Endothelial cell (in vitro differentiated cells): Measurements from ENCODE around the gene LRRC27. TPM values are rescaled to one million over a fixed set of nuclear protein-coding genes. Genes with fewer than 3 reads are reported as not detected.

Experiments
- DNase-seq: peaks from one replicate; pipeline ENCODE4 v3.0.0; 2021; ENCODE audit warnings: low spot score
- H3K27ac Mint-ChIP-seq: one replicate; pipeline ENCODE4 v1.8.0; 2021; ENCODE audit warnings: mixed read lengths, inconsistent platforms; ENCODE audit not compliant: unreplicated experiment
- H3K27me3 Mint-ChIP-seq: one replicate; pipeline ENCODE4 v1.8.0; 2021; ENCODE audit warnings: mild to moderate bottlenecking, moderate library complexity, mixed read lengths, inconsistent platforms; ENCODE audit not compliant: unreplicated experiment
- H3K36me3 Mint-ChIP-seq: one replicate; pipeline ENCODE4 v1.8.0; 2021; ENCODE audit warnings: mild to moderate bottlenecking, low read depth, mixed read lengths, inconsistent platforms; ENCODE audit not compliant: unreplicated experiment
- H3K4me1 Mint-ChIP-seq: one replicate; pipeline ENCODE4 v1.8.0; 2021; ENCODE audit warnings: mild to moderate bottlenecking, mixed read lengths, inconsistent platforms; ENCODE audit not compliant: unreplicated experiment
- H3K4me3 Mint-ChIP-seq: one replicate; pipeline ENCODE4 v1.8.0; 2021; ENCODE audit warnings: mild to moderate bottlenecking, mixed read lengths, inconsistent platforms; ENCODE audit not compliant: unreplicated experiment
- H3K9me3 Mint-ChIP-seq: one replicate; pipeline ENCODE4 v1.8.0; 2021; ENCODE audit warnings: mixed read lengths, inconsistent platforms; ENCODE audit not compliant: unreplicated experiment
- total RNA-seq: library from RNA; stranded (reverse); fragmentation: NEBNext Ultra II Directional; extraction: Animal tissue kit (Norgen Biotek cat#: 25700); gene quantifications from one replicate; pipeline ENCODE4 v1.2.1, GENCODE V29; 2021; ENCODE audit not compliant: unreplicated experiment
- TF ChIP-seq, protein P1 (sequence below): fragments of 200-600 bp; sonication (generic); IDR thresholded peaks from one replicate; pipeline ENCODE4 v1.5.0; 2021; ENCODE audit warnings: antibody characterized with exemption; ENCODE audit not compliant: unreplicated experiment

The LRRC27 gene
- total RNA-seq, 1 donor from 2014 or later, result 11.1 TPM

GRCh38 chr10:132363921-132364593 lies 32.1 kb downstream of the LRRC27 start:
- TF ChIP-seq, protein P1, sequence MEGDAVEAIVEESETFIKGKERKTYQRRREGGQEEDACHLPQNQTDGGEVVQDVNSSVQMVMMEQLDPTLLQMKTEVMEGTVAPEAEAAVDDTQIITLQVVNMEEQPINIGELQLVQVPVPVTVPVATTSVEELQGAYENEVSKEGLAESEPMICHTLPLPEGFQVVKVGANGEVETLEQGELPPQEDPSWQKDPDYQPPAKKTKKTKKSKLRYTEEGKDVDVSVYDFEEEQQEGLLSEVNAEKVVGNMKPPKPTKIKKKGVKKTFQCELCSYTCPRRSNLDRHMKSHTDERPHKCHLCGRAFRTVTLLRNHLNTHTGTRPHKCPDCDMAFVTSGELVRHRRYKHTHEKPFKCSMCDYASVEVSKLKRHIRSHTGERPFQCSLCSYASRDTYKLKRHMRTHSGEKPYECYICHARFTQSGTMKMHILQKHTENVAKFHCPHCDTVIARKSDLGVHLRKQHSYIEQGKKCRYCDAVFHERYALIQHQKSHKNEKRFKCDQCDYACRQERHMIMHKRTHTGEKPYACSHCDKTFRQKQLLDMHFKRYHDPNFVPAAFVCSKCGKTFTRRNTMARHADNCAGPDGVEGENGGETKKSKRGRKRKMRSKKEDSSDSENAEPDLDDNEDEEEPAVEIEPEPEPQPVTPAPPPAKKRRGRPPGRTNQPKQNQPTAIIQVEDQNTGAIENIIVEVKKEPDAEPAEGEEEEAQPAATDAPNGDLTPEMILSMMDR, result no peak
- Mint-ChIP-seq H3K9me3 (no peaks in the 10 kb centered on the region), H3K27me3 (peaks cover 7% of the 10 kb centered on the region), H3K27ac (no peak overlapping the region), H3K4me3 (peak overlapping the region; percentile 6), H3K4me1 (no peaks in the 10 kb centered on the region), H3K36me3 (peaks cover 11% of the 10 kb centered on the region)
- no peak for DNase-seq

DNA sequence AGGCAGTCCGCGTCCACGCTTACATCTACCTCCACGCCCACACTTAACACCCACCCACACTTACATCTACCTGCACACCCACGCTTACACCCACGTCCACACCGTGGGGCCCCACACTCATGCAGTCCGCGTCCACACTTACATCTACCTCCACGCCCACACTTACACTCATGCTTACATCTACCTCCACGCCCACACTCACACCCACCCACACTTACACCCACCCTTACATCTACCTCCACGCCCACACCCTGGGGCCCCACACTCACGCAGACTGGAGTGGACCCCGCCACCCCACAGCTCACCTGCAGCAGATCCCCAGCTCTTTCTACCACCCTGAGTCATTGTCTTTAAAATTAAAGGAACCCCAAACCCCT lies 32.6 kb downstream of the LRRC27 start:
- Mint-ChIP-seq H3K36me3 (peaks cover 15% of the 10 kb centered on the region), H3K27ac (no peak overlapping the region), H3K9me3 (no peaks in the 10 kb centered on the region), H3K27me3 (peaks cover 7% of the 10 kb centered on the region), H3K4me3 (no peak overlapping the region), H3K4me1 (no peaks in the 10 kb centered on the region)
- DNase-seq, result no peak
- TF ChIP-seq, protein P1, result no peak

DNA sequence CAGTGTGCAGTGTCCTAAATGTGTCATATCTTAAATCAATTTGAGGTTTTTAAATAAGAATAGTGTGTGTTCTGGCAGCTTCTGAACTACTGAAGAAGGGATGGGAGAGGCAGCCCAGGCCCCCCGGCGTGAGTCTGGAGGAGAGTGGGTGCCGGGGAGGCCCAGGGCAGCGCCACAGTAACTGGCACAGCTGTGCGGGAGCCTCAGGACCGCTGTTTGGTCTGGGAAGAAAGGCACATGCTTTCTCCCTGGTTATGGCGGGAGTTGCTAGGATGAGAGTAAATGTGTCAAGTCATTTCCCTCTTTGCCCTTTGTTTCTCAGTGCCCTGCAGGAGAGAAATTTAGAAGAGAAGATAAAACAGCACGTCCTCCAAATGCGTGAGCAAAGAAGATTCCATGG lies 33.1 kb downstream of the LRRC27 start:
- H3K4me1 Mint-ChIP-seq, result no peaks in the 10 kb centered on the region
- no peak overlapping the region for H3K27ac Mint-ChIP-seq
- TF ChIP-seq, protein P1, result no peak
- H3K27me3 Mint-ChIP-seq, result peaks cover 7% of the 10 kb centered on the region
- DNase-seq, result no peak
- no peaks in the 10 kb centered on the region for H3K9me3 Mint-ChIP-seq
- no peak overlapping the region for H3K4me3 Mint-ChIP-seq
- H3K36me3 Mint-ChIP-seq, result peaks cover 15% of the 10 kb centered on the region

DNA sequence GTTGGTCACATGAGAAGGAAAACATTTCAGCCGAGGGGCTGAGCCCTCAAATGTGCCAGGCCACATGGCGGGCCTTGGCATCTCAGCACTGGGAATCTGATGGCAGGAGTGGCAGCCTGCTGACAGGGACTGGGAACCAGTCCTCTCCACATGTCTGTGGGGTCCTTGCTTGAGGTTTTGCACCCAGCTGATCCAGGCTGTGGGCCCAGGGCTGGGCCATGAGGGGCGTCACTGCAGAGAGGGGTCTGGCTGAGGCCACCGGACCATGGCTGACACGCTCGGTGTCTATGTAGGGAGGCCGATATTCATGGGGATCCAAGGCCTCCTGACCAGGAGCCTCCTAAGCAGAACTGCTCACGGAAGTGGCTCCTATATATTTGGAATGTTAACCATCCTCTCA lies 34.0 kb downstream of the LRRC27 start:
- TF ChIP-seq, protein P1, result no peak
- peaks cover 15% of the 10 kb centered on the region for H3K36me3 Mint-ChIP-seq
- H3K27ac Mint-ChIP-seq, result no peak overlapping the region

DNA sequence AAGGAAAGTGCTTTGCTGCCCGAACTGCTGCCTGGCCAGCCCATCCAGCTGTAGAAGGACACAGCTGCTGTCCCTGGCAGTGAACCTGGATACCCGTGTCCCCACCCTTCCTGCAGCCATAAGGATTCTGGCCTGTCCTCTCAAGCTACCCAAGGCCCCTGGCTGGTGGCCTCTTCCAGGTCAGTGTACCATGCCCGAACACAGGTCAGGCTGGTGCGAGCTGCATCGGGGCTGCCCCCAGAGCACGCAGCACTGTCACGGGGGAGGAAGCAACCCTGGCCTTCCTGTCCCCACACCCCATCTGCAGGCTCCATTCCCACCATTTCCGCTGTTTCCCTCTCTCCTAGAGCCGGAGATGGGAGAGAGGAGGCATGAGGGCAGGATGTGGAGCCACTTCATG lies 34.5 kb downstream of the LRRC27 start:
- H3K27me3 Mint-ChIP-seq, result peaks cover 7% of the 10 kb centered on the region
- no peak for DNase-seq
- no peak overlapping the region for H3K27ac Mint-ChIP-seq
- TF ChIP-seq, protein P1, result no peak
- H3K36me3 Mint-ChIP-seq, result peaks cover 15% of the 10 kb centered on the region
- H3K9me3 Mint-ChIP-seq, result no peaks in the 10 kb centered on the region
- peaks cover 4% of the 10 kb centered on the region for H3K4me1 Mint-ChIP-seq
- no peak overlapping the region for H3K4me3 Mint-ChIP-seq

More for the DNA sequence above, 34.0 kb downstream of the LRRC27 start:
- Mint-ChIP-seq H3K9me3 (no peaks in the 10 kb centered on the region), H3K4me1 (peaks cover 4% of the 10 kb centered on the region), H3K27me3 (peaks cover 8% of the 10 kb centered on the region), H3K4me3 (no peak overlapping the region)
- DNase-seq, result no peak
